HepG2 (cell line): ENCODE results near the gene HEXD. TPM values are rescaled to one million over a fixed set of nuclear protein-coding genes. Genes with fewer than 3 reads are reported as not detected.
A peak's percentile ranks its signal among the peaks of the same experiment; 100 is the strongest.

ENCODE experiments used
- ATAC-seq: fragments of 200-7000 bp; cut with Tn5 transposase; 3 replicates; pipeline ENCODE4 v1.9.1; 2020; ENCODE audit warnings: mild to moderate bottlenecking, moderate library complexity
- BruUV-seq: library from RNA; stranded (reverse); fragments of 400-500 nt; replicated peaks from 2 replicates; lab custom pipeline; 2021; lab: Mats Ljungman, UMichigan
- CTCF ChIA-PET: fragments of 300-600 bp; formaldehyde crosslinking; extraction: SDS; loops from one replicate; lab custom pipeline; 2021; ENCODE audit warnings: low total read pairs, inconsistent platforms, low intra/inter-chr PET ratio; lab: Yijun Ruan, JAX
- POLR2A ChIA-PET: fragments of 350-600 bp; sonication (Branson Sonifier 250); formaldehyde crosslinking; loops from one replicate; lab custom pipeline; 2020; ENCODE audit warnings: antibody characterized with exemption, inconsistent platforms; lab: Yijun Ruan, JAX
- DNase-seq: peaks from one replicate; pipeline ENCODE4 v3.0.0-alpha.2; 2015; ENCODE audit warnings: low spot score
- FAIRE-seq: peaks from 3 replicates; lab custom pipeline; 2011; peaks lifted over from hg19 to GRCh38; lab: Jason Lieb, UNC
- H2AFZ ChIP-seq: one replicate; pipeline ENCODE4 v1.6.1; 2011; ENCODE audit warnings: low read length, inconsistent platforms
- H3K27ac ChIP-seq: fragments of 300-600 bp; 3 replicates; pipeline ENCODE4 v1.8.0; 2011; ENCODE audit warnings: mixed run types, mild to moderate bottlenecking, mixed read lengths, low read length, inconsistent platforms; ENCODE audit not compliant: insufficient read depth; ENCODE audit errors: extremely low read length
- H3K27me3 ChIP-seq, 2 experiments: fragments of 200-600 bp in 1 of 2; 2 replicates in 1 of 2; 3 replicates in 1 of 2; pipeline versions ENCODE4 v1.6.0 to v1.8.0; 2011; ENCODE audit warnings: low read length in 2 of 2, mild to moderate bottlenecking in 2 of 2, moderate library complexity in 2 of 2, inconsistent platforms in 1 of 2; ENCODE audit not compliant: insufficient read depth in 2 of 2, control insufficient read depth in 1 of 2
- H3K36me3 ChIP-seq, 2 experiments: fragments of 200-600 bp in 1 of 2; replicated peaks in 1 of 2; 2 replicates in 1 of 2; 3 replicates in 1 of 2; pipeline versions ENCODE4 v1.5.1 to v1.8.0; 2011; ENCODE audit warnings: low read length in 2 of 2, inconsistent platforms in 1 of 2; ENCODE audit not compliant: insufficient read depth in 2 of 2, control insufficient read depth in 1 of 2
- H3K4me1 ChIP-seq: 2 replicates; pipeline ENCODE4 v1.5.1; 2012; ENCODE audit warnings: low read length, inconsistent platforms; ENCODE audit not compliant: insufficient read depth
- H3K4me2 ChIP-seq: 2 replicates; pipeline ENCODE4 v1.6.0; 2011; ENCODE audit warnings: low read depth, low read length, inconsistent platforms
- H3K4me3 ChIP-seq, 3 experiments: fragments of 200-600 bp in 1 of 3; sonication (generic), shearing (Covaris generic) in 1 of 3; replicated peaks in 1 of 3; 2 replicates each; pipeline ENCODE4 v1.5.1; 2011 to 2016; ENCODE audit warnings: low read length in 3 of 3, inconsistent platforms in 2 of 3, low read depth in 2 of 3, mild to moderate bottlenecking in 2 of 3, control low read depth in 1 of 3, mixed read lengths in 1 of 3; ENCODE audit not compliant: insufficient read depth in 1 of 3
- H3K79me2 ChIP-seq: one replicate; pipeline ENCODE4 v1.6.1; 2011; ENCODE audit warnings: low read length, inconsistent platforms; ENCODE audit not compliant: insufficient read depth
- H3K9ac ChIP-seq: 2 replicates; pipeline ENCODE4 v1.6.0; 2011; ENCODE audit warnings: mild to moderate bottlenecking, low read depth, low read length, inconsistent platforms; ENCODE audit not compliant: insufficient read depth
- H3K9me3 ChIP-seq: 2 replicates; pipeline ENCODE4 v1.5.1; 2012; ENCODE audit warnings: mild to moderate bottlenecking, low read length
- H4K20me1 ChIP-seq: 2 replicates; pipeline ENCODE4 v1.6.0; 2011; ENCODE audit warnings: inconsistent platforms, mild to moderate bottlenecking, low read length, moderate library complexity; ENCODE audit not compliant: insufficient read depth
- AGO2 ChIP-seq: fragments of 200-400 bp; formaldehyde crosslinking; optimal IDR thresholded peaks from 2 replicates; pipeline ENCODE3; 2017; ENCODE audit warnings: mild to moderate bottlenecking, low read depth, low read length, moderate library complexity
- ARID4A ChIP-seq: sonication (generic); formaldehyde crosslinking; IDR thresholded peaks from 2 replicates; pipeline ENCODE4 v1.5.0; 2020; ENCODE audit warnings: mild to moderate bottlenecking, missing genetic modification reagents, borderline replicate concordance
- ATF7 ChIP-seq, 2 experiments: fragments of 450-650 bp in 1 of 2; sonication (generic) in 1 of 2; formaldehyde crosslinking in 1 of 2; IDR thresholded peaks; 2 replicates each; pipeline versions ENCODE4 v1.4.0 to v1.6.1; 2016 to 2020; ENCODE audit warnings: antibody characterized with exemption in 1 of 2, mild to moderate bottlenecking in 1 of 2, missing genetic modification reagents in 1 of 2
- MAFK ChIP-seq, 2 experiments: IDR thresholded peaks in 1 of 2; conservative IDR thresholded peaks in 1 of 2; 2 replicates each; pipeline ENCODE4 v1.6.1; 2011; ENCODE audit warnings: improper control_type of control experiment in 2 of 2, low read length in 2 of 2
- ZNF180 ChIP-seq: sonication (generic); formaldehyde crosslinking; IDR thresholded peaks from 2 replicates; pipeline ENCODE4 v1.4.0; 2020; ENCODE audit warnings: low read depth, missing genetic modification reagents, borderline replicate concordance
- ZNF878 ChIP-seq: sonication (generic); formaldehyde crosslinking; IDR thresholded peaks from 2 replicates; pipeline ENCODE4 v1.8.1; 2023; ENCODE audit warnings: mild to moderate bottlenecking, missing genetic modification reagents, moderate library complexity
- WGBS: methylation state at CpG from one replicate; pipeline ENCODE4 v1.1.6; 2017; ENCODE audit warnings: low lambda C conversion rate; 5-methylcytosine and 5-hydroxymethylcytosine counted together
- in situ Hi-C: cut with HindIII; loops from 2 replicates; pipeline ENCODE4 v1.10.0; 2017; ENCODE audit warnings: low pct_unique_long_range_greater_than_20kb; ENCODE audit not compliant: extremely low pct_ligation_motif_present
- intact Hi-C: fragments of 100-400 bp; cut with micrococcal nuclease; formaldehyde crosslinking; loops from one replicate; pipeline ENCODE4 v1.10.0; 2022; ENCODE audit not compliant: unreplicated experiment
- polyA plus RNA-seq, 8 experiments: library from polyadenylated mRNA; depleted of rRNA in 3 of 8; stranded (reverse) in 7 of 8; unstranded in 1 of 8; fragments of >200 nt; fragmentation: Illumina TruSeq in 4 of 8; extraction: Trizol in 4 of 8; gene quantifications; 2 replicates each; pipeline versions ENCODE4 v1.2.1 to v1.2.3, GENCODE V29; 2011 to 2016; ENCODE audit warnings: low read depth in 4 of 8, missing spikeins in 1 of 8, mixed read lengths in 1 of 8; ENCODE audit not compliant: insufficient read depth in 1 of 8
- total RNA-seq, 5 experiments: library from RNA; depleted of rRNA; stranded (reverse); fragments of >200 nt; fragmentation: Illumina TruSeq; extraction: Trizol; gene quantifications; 2 replicates each; pipeline ENCODE4 v1.2.3, GENCODE V29; 2016; ENCODE audit warnings: low read depth in 1 of 5
- TF ChIP-seq, protein P1 (sequence below): sonication (generic); formaldehyde crosslinking; IDR thresholded peaks from 2 replicates; pipeline ENCODE4 v1.4.0; 2020; ENCODE audit warnings: missing genetic modification reagents, borderline replicate concordance

The HEXD gene
- total and polyA plus RNA-seq, 2 of the 13 experiments (the other 11 are each of a cell fraction or from before 2014, with no cell fraction given), result 22.3 to 41.8 TPM

DNA sequence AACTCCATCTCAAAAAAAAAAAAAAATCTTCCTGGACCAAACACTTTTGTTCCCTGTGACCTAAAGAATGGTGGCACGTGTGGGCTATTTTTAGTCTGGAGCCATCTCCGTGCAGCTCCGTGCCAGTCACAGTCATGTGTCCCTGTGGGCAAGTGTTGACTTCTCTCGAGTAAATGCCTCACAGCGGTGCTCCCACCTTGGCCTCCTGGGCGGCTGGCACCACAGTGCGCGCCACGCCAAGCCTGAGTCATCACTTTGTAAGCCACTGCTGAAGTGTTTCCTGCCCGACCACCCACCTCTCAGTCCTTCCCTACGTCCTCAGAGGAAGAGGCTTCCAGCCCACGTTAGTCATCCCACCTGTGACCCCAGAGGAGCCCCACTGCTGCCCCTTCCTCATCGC lies 10.9 kb upstream of the HEXD start:
- H3K27me3 ChIP-seq, result no peaks in the 10 kb centered on the region
- H3K36me3 ChIP-seq, result peaks cover 9 to 17% of the 10 kb centered on the region in 2 experiments; a peak in 4 of 5 replicates
- in situ Hi-C loops, result no loop called here
- H3K9ac ChIP-seq, result no peak overlapping the region
- intact Hi-C loops, result no loop called here
- BruUV-seq, result no TSS peak
- H4K20me1 ChIP-seq, result no peaks in the 10 kb centered on the region
- H3K27ac ChIP-seq, result no peak overlapping the region
- no peak overlapping the region for H2AFZ ChIP-seq
- peaks cover 23% of the 10 kb centered on the region for H3K4me1 ChIP-seq
- FAIRE-seq, result no peak
- no peak for ATAC-seq
- no peak for DNase-seq
- POLR2A ChIA-PET, result no interaction called here
- 95% methylated on average over 13 of the region's 13 CpGs for WGBS
- TF ChIP-seq AGO2 (peak; percentile 25), ZNF878 (CRISPR knock-in tag) (no peak), MAFK (conservative IDR thresholded peaks at IDR 0.05 in 1 of 2, IDR thresholded peaks at IDR 0.05 in 1 of 2; ENCODE audit: low read length in 2 of 2) (peak; percentile 26 to 36; a peak in 2 of 4 replicates)
- TF ChIP-seq, protein P1, sequence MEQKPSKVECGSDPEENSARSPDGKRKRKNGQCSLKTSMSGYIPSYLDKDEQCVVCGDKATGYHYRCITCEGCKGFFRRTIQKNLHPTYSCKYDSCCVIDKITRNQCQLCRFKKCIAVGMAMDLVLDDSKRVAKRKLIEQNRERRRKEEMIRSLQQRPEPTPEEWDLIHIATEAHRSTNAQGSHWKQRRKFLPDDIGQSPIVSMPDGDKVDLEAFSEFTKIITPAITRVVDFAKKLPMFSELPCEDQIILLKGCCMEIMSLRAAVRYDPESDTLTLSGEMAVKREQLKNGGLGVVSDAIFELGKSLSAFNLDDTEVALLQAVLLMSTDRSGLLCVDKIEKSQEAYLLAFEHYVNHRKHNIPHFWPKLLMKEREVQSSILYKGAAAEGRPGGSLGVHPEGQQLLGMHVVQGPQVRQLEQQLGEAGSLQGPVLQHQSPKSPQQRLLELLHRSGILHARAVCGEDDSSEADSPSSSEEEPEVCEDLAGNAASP (CRISPR knock-in tag), result no peak
- H3K79me2 ChIP-seq, result no peaks in the 10 kb centered on the region
- H3K4me2 ChIP-seq, result no peak overlapping the region
- H3K9me3 ChIP-seq, result no peaks in the 10 kb centered on the region
- no peak overlapping the region for H3K4me3 ChIP-seq
- CTCF ChIA-PET, result no interaction called here

DNA sequence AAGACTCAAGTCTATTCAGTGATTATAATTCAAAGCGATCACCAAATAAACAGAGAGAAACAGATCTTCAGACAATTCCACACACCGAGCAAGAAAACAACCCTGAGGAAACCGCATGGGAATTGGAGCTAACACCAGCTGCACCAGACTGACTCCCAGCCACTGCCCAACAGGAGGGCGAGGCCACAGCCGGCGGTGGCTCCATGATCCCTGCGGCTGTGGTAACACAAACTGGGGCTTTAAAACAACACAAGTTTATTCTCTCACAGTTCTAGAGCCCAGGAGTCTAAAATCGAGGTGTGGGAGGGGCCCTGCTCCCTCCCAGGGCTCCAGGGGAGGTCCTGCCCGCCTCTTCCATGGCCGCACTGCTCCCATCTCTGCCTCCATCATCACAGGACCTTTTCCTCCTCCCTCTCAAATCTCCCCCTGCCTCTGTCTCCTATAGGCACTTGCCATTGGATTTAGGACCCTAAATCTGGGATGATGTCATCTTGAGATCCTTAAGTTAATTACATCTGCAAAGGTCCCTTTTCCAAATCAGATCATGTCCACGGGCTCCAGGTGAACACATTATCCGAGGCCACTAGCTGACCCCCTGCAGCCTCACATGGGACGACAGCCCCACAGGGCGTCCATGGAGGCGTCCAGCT lies 9.7 kb upstream of the HEXD start:
- DNase-seq (no peak), ATAC-seq (no peak), FAIRE-seq (no peak)
- H3K27me3 ChIP-seq, result no peaks in the 10 kb centered on the region
- H3K79me2 ChIP-seq, result no peaks in the 10 kb centered on the region
- in situ Hi-C loops, result no loop called here
- H4K20me1 ChIP-seq, result peaks cover 4% of the 10 kb centered on the region; the same call in 1 of the 2 replicates
- H3K4me2 ChIP-seq, result no peak overlapping the region
- no peak overlapping the region for H2AFZ ChIP-seq
- peaks cover 23% of the 10 kb centered on the region for H3K4me1 ChIP-seq
- intact Hi-C loops, result no loop called here
- no peak overlapping the region for H3K27ac ChIP-seq
- TF ChIP-seq ZNF180 (CRISPR knock-in tag) (no peak), ARID4A (0 out of 2 replicates have a peak, but pooled peaks have one; percentile 27), ATF7 (IDR thresholded peaks at IDR 0.05) (peak; percentile 79), ATF7 (CRISPR knock-in tag; IDR thresholded peaks at IDR 0.05) (no peak)
- no peaks in the 10 kb centered on the region for H3K9me3 ChIP-seq
- POLR2A ChIA-PET, result no interaction called here
- CTCF ChIA-PET, result no interaction called here
- BruUV-seq, result no TSS peak
- no peak overlapping the region for H3K4me3 ChIP-seq
- peaks cover 9 to 15% of the 10 kb centered on the region in 2 experiments; a peak in 4 of 5 replicates for H3K36me3 ChIP-seq
- WGBS, result 95% methylated on average over 15 of the region's 15 CpGs
- H3K9ac ChIP-seq, result no peak overlapping the region
